Measurements from ENCODE around the gene CFAP126. TPM values are rescaled to one million over a fixed set of nuclear protein-coding genes. Genes with fewer than 3 reads are reported as not detected.

The CFAP126 gene
- total and polyA plus RNA-seq, 2 of the 8 experiments (the other 6 are each of a cell fraction or from before 2014, with no cell fraction given): not detected

GRCh38 chr1:161342821-161343220 lies 24.9 kb downstream of the CFAP126 start:
- H2BK20ac ChIP-seq (ENCODE audit: low read length): no peak overlapping the region
- peaks cover 6 to 34% (median 18%) of the 10 kb centered on the region in 4 experiments; a peak in 7 of 8 replicates for H3K36me3 ChIP-seq (ENCODE audit: control insufficient read depth in 2 of 4, insufficient read depth in 4 of 4, low read length in 3 of 4)
- no peaks in the 10 kb centered on the region for H3K79me1 ChIP-seq (ENCODE audit: low read depth, low read length)
- no peak overlapping the region for H3K4ac ChIP-seq (replicated peaks; ENCODE audit: insufficient read length, low read depth, low read length)
- no peak overlapping the region for H4K91ac ChIP-seq (replicated peaks; ENCODE audit: insufficient read length, low read length)
- H3K79me2 ChIP-seq (ENCODE audit: control insufficient read depth in 1 of 2, insufficient read depth in 2 of 2, low read length in 2 of 2): no peaks in the 10 kb centered on the region
- H2BK120ac ChIP-seq (replicated peaks; ENCODE audit: low read depth, low read length): no peak overlapping the region
- H2BK5ac ChIP-seq (ENCODE audit: low read depth, low read length): no peak overlapping the region
- FAIRE-seq (no peak), DNase-seq (ENCODE audit: low read depth in 1 of 2, low spot score in 2 of 2) (no peak)
- 99% methylated on average over 5 of the region's 5 CpGs; no CpG with 5 or more reads in 1 of the 2 experiments for WGBS, 2 experiments (ENCODE audit: extremely low coverage in 1 of 2, insufficient coverage in 1 of 2, insufficient read length in 1 of 2, insufficient replicate concordance in 2 of 2, low coverage in 1 of 2, low lambda C conversion rate in 2 of 2, missing lambda C conversion rate in 1 of 2)
- H4K8ac ChIP-seq (ENCODE audit: extremely low read depth, insufficient read depth, low read length): no peak overlapping the region
- H3K27me3 ChIP-seq (replicated peaks in 1 of 4; ENCODE audit: control insufficient read depth in 3 of 4, extremely low read depth in 1 of 4, insufficient read depth in 3 of 4, low read length in 3 of 4): no peaks in the 10 kb centered on the region
- ChIA-PET POLR2A (ENCODE audit: partially characterized antibody) (interaction anchor here (0.7 to 0.8 kb wide), 2 partner anchors 15 to 29 kb away, joined by 3 to 4 read pairs; partner anchors contain the start of gene SDHC), CTCF (ENCODE audit: partially characterized antibody) (interaction anchor here (1.0 to 1.7 kb wide), 2 partner anchors 39 to 132 kb away, joined by 4 read pairs; no protein-coding TSS in a partner anchor)
- H4K5ac ChIP-seq (ENCODE audit: insufficient read length, low read depth, low read length): no peak overlapping the region
- no peak overlapping the region for H2BK15ac ChIP-seq (ENCODE audit: low read length)
- no peak overlapping the region for H3K14ac ChIP-seq (ENCODE audit: insufficient read length)
- H2BK12ac ChIP-seq (ENCODE audit: low read depth, low read length): no peak overlapping the region
- H3K4me2 ChIP-seq (ENCODE audit: insufficient read depth in 1 of 2, low read depth in 2 of 2, low read length in 2 of 2): no peak overlapping the region
- H3K23me2 ChIP-seq (ENCODE audit: low read depth, low read length): no peaks in the 10 kb centered on the region
- H3K9me3 ChIP-seq (ENCODE audit: insufficient read depth in 2 of 2, low read depth in 1 of 2, low read length in 1 of 2): no peaks in the 10 kb centered on the region
- H3K4me3 ChIP-seq (ENCODE audit: extremely low read depth in 1 of 4, insufficient read depth in 2 of 4, low read depth in 3 of 4, low read length in 4 of 4): no peak overlapping the region
- H3K27ac ChIP-seq (ENCODE audit: low read depth, low read length): no peak overlapping the region
- no peak for TF ChIP-seq TAF1 (IDR thresholded peaks at IDR 0.05; ENCODE audit: low read depth, low read length)
- TF ChIP-seq EP300 (IDR thresholded peaks at IDR 0.05; ENCODE audit: borderline replicate concordance in 1 of 2, low read depth in 2 of 2, low read length in 2 of 2): no peak
- TF ChIP-seq SAP30 (IDR thresholded peaks at IDR 0.05; ENCODE audit: insufficient read depth, insufficient replicate concordance, low read length): no peak
- TF ChIP-seq HDAC6 (IDR thresholded peaks at IDR 0.05; ENCODE audit: low read depth, low read length): no peak
- H2AFZ ChIP-seq (ENCODE audit: low read length): no peak overlapping the region
- H3K4me1 ChIP-seq (replicated peaks in 1 of 4; ENCODE audit: control insufficient read depth in 3 of 4, insufficient read depth in 4 of 4, low read length in 3 of 4): no peaks in the 10 kb centered on the region
- no peak overlapping the region for H3K56ac ChIP-seq (replicated peaks; ENCODE audit: insufficient read length, low read depth, low read length)
- no peak overlapping the region for H3K18ac ChIP-seq (ENCODE audit: extremely low read depth, low read length)
- H4K20me1 ChIP-seq (replicated peaks in 1 of 2; ENCODE audit: control insufficient read depth in 1 of 2, insufficient read depth in 2 of 2, low read length in 2 of 2): peaks cover 0 to 2% of the 10 kb centered on the region in 2 experiments
- no peak overlapping the region for H2AK5ac ChIP-seq (ENCODE audit: low read depth, low read length)
- H3K23ac ChIP-seq (ENCODE audit: insufficient read length): no peak overlapping the region
- no peak overlapping the region for H3K9ac ChIP-seq (replicated peaks in 1 of 4; ENCODE audit: extremely low read depth in 1 of 4, low read depth in 3 of 4, low read length in 3 of 4)

All from H1 (cell line).